ENCODE data around the gene CX3CL1. TPM values are rescaled to one million over a fixed set of nuclear protein-coding genes. Genes with fewer than 3 reads are reported as not detected.
"Not testable (repeated sequence)": the region's sequence is repeated elsewhere in the genome, so short reads cannot be mapped to it uniquely, and the experiment has no call there.

The CX3CL1 gene
- total RNA-seq, 1 donor from 2014 or later, result 47.9 TPM

GRCh38 chr16:57392694-57393093, 20.4 kb downstream of the CX3CL1 start:
- DNase-seq (ENCODE audit: low spot score), result no peak
- H3K27me3 Mint-ChIP-seq (ENCODE audit: low read depth), result peaks cover 5% of the 10 kb centered on the region

DNA sequence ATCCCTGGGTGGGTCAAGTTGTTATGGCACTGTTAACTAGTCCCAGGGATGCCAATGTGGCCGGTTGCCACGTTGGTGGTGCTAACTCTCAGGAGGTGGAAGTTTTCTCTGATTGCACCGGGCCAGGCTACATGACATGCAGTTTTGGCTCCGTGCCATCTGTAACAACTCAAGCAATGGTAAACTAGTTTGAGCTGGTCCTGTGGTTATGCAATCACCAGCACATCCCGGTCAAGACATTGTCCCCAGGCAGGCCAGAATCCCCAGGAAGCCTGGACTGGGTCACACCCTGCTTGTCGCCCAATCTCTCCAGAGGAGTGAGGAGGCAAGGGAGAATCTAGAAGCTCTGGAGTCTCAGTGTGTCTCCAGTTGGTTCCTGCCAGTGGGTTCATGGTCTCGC, 22.2 kb downstream of the CX3CL1 start:
- no peak for DNase-seq (ENCODE audit: low spot score)

More at GRCh38 chr16:57392694-57393093, 20.4 kb downstream of the CX3CL1 start:
- TF ChIP-seq, protein P1, sequence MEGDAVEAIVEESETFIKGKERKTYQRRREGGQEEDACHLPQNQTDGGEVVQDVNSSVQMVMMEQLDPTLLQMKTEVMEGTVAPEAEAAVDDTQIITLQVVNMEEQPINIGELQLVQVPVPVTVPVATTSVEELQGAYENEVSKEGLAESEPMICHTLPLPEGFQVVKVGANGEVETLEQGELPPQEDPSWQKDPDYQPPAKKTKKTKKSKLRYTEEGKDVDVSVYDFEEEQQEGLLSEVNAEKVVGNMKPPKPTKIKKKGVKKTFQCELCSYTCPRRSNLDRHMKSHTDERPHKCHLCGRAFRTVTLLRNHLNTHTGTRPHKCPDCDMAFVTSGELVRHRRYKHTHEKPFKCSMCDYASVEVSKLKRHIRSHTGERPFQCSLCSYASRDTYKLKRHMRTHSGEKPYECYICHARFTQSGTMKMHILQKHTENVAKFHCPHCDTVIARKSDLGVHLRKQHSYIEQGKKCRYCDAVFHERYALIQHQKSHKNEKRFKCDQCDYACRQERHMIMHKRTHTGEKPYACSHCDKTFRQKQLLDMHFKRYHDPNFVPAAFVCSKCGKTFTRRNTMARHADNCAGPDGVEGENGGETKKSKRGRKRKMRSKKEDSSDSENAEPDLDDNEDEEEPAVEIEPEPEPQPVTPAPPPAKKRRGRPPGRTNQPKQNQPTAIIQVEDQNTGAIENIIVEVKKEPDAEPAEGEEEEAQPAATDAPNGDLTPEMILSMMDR (IDR thresholded peaks at IDR 0.05), result no peak
- no peak overlapping the region for H3K4me3 Mint-ChIP-seq (ENCODE audit: unreplicated experiment)
- H3K36me3 Mint-ChIP-seq (ENCODE audit: low read depth), result no peaks in the 10 kb centered on the region
- peaks cover 16% of the 10 kb centered on the region for H3K4me1 Mint-ChIP-seq (ENCODE audit: low read depth)
- no peaks in the 10 kb centered on the region for H3K9me3 Mint-ChIP-seq (ENCODE audit: low read depth)
- H3K27ac Mint-ChIP-seq (ENCODE audit: unreplicated experiment), result no peak overlapping the region

GRCh38 chr16:57395026-57395425, 22.7 kb downstream of the CX3CL1 start:
- no peaks in the 10 kb centered on the region for H3K36me3 Mint-ChIP-seq (ENCODE audit: low read depth)
- no peak overlapping the region for H3K4me3 Mint-ChIP-seq (ENCODE audit: unreplicated experiment)
- H3K4me1 Mint-ChIP-seq (ENCODE audit: low read depth), result peaks cover 3% of the 10 kb centered on the region
- H3K27me3 Mint-ChIP-seq (ENCODE audit: low read depth), result peaks cover 8% of the 10 kb centered on the region
- H3K27ac Mint-ChIP-seq (ENCODE audit: unreplicated experiment), result no peak overlapping the region
- H3K9me3 Mint-ChIP-seq (ENCODE audit: low read depth), result no peaks in the 10 kb centered on the region
- TF ChIP-seq, protein P1 (IDR thresholded peaks at IDR 0.05), result no peak
- no peak for DNase-seq (ENCODE audit: low spot score)

More for the DNA sequence above, 22.2 kb downstream of the CX3CL1 start:
- Mint-ChIP-seq H3K36me3 (ENCODE audit: low read depth) (no peaks in the 10 kb centered on the region), H3K9me3 (ENCODE audit: low read depth) (no peaks in the 10 kb centered on the region), H3K4me1 (ENCODE audit: low read depth) (peaks cover 3% of the 10 kb centered on the region), H3K27me3 (ENCODE audit: low read depth) (peaks cover 5% of the 10 kb centered on the region), H3K4me3 (ENCODE audit: unreplicated experiment) (no peak overlapping the region), H3K27ac (ENCODE audit: unreplicated experiment) (no peak overlapping the region)
- TF ChIP-seq, protein P1 (IDR thresholded peaks at IDR 0.05), result no peak

GRCh38 chr16:57396786-57397185, 24.5 kb downstream of the CX3CL1 start:
- DNase-seq (ENCODE audit: low spot score), result no peak
- Mint-ChIP-seq H3K27me3 (ENCODE audit: low read depth) (peaks cover 10% of the 10 kb centered on the region), H3K4me3 (ENCODE audit: unreplicated experiment) (no peak overlapping the region), H3K9me3 (ENCODE audit: low read depth) (no peaks in the 10 kb centered on the region), H3K36me3 (ENCODE audit: low read depth) (no peaks in the 10 kb centered on the region), H3K4me1 (ENCODE audit: low read depth) (no peaks in the 10 kb centered on the region), H3K27ac (ENCODE audit: unreplicated experiment) (no peak overlapping the region)
- TF ChIP-seq, protein P1 (IDR thresholded peaks at IDR 0.05), result no peak

GRCh38 chr16:57397493-57397892, 25.2 kb downstream of the CX3CL1 start:
- not testable (repeated sequence) for DNase-seq (ENCODE audit: low spot score); H3K36me3 Mint-ChIP-seq (ENCODE audit: low read depth)

GRCh38 chr16:57401943-57402640, 29.8 kb downstream of the CX3CL1 start:
- DNase-seq (ENCODE audit: low spot score), result no peak
- no peak overlapping the region for H3K27ac Mint-ChIP-seq (ENCODE audit: unreplicated experiment)
- H3K9me3 Mint-ChIP-seq (ENCODE audit: low read depth), result no peaks in the 10 kb centered on the region
- H3K4me1 Mint-ChIP-seq (ENCODE audit: low read depth), result no peaks in the 10 kb centered on the region
- TF ChIP-seq, protein P1 (IDR thresholded peaks at IDR 0.05), result no peak
- H3K4me3 Mint-ChIP-seq (ENCODE audit: unreplicated experiment), result no peak overlapping the region
- H3K27me3 Mint-ChIP-seq (ENCODE audit: low read depth), result peaks cover 27% of the 10 kb centered on the region
- no peaks in the 10 kb centered on the region for H3K36me3 Mint-ChIP-seq (ENCODE audit: low read depth)

More at GRCh38 chr16:57397493-57397892, 25.2 kb downstream of the CX3CL1 start:
- H3K4me1 Mint-ChIP-seq (ENCODE audit: low read depth); H3K9me3 Mint-ChIP-seq (ENCODE audit: low read depth); H3K27me3 Mint-ChIP-seq (ENCODE audit: low read depth); H3K4me3 Mint-ChIP-seq (ENCODE audit: unreplicated experiment); H3K27ac Mint-ChIP-seq (ENCODE audit: unreplicated experiment): not testable (repeated sequence)

Measured in chondrocyte (in vitro differentiated cells).